Muscle layer of colon (tissue), 2 donors: Measurements from ENCODE around the gene WNT3A.

Experiments
- H3K27ac ChIP-seq: one replicate; pipeline ENCODE4 v1.7.0; 2013; ENCODE audit warnings: low read depth, mild to moderate bottlenecking, low read length, moderate library complexity
- H3K27me3 ChIP-seq, 2 donors: one replicate each; pipeline ENCODE4 v1.7.0; 2013; ENCODE audit warnings: low read length in 2 of 2, mild to moderate bottlenecking in 2 of 2; ENCODE audit not compliant: insufficient read depth in 2 of 2, control insufficient read depth in 1 of 2
- H3K36me3 ChIP-seq: one replicate; pipeline ENCODE4 v1.7.0; 2013; ENCODE audit warnings: mild to moderate bottlenecking, low read length; ENCODE audit not compliant: insufficient read depth
- H3K4me1 ChIP-seq: one replicate; pipeline ENCODE4 v1.7.0; 2013; ENCODE audit warnings: mild to moderate bottlenecking, low read length; ENCODE audit not compliant: insufficient read depth
- H3K4me3 ChIP-seq, 2 donors: one replicate each; pipeline ENCODE4 v1.7.0; 2013; ENCODE audit warnings: low read length in 2 of 2, low read depth in 1 of 2, mild to moderate bottlenecking in 1 of 2, moderate library complexity in 1 of 2
- H3K9ac ChIP-seq: one replicate; pipeline ENCODE4 v1.7.0; 2013; ENCODE audit warnings: low read length
- H3K9me3 ChIP-seq: one replicate; pipeline ENCODE4 v1.7.0; 2013; ENCODE audit warnings: mild to moderate bottlenecking, low read length
- donor health status: abdominal sarcoma.
- donor health status: Adenocarcinoma of cecum.

Gene WNT3A

GRCh38 chr1:228029281-228029680, 22.5 kb downstream of the WNT3A start:
- no peak overlapping the region for H3K9ac ChIP-seq
- no peaks in the 10 kb centered on the region for H3K4me1 ChIP-seq
- no peaks in the 10 kb centered on the region for H3K27me3 ChIP-seq
- H3K9me3 ChIP-seq = no peaks in the 10 kb centered on the region
- no peak overlapping the region for H3K4me3 ChIP-seq
- H3K36me3 ChIP-seq = no peaks in the 10 kb centered on the region
- no peak overlapping the region for H3K27ac ChIP-seq

GRCh38 chr1:228030451-228031201, 23.8 kb downstream of the WNT3A start:
- Histone ChIP-seq H3K4me3 (no peak overlapping the region), H3K9me3 (no peaks in the 10 kb centered on the region), H3K4me1 (no peaks in the 10 kb centered on the region), H3K9ac (no peak overlapping the region), H3K27ac (no peak overlapping the region), H3K27me3 (no peaks in the 10 kb centered on the region), H3K36me3 (no peaks in the 10 kb centered on the region)

DNA sequence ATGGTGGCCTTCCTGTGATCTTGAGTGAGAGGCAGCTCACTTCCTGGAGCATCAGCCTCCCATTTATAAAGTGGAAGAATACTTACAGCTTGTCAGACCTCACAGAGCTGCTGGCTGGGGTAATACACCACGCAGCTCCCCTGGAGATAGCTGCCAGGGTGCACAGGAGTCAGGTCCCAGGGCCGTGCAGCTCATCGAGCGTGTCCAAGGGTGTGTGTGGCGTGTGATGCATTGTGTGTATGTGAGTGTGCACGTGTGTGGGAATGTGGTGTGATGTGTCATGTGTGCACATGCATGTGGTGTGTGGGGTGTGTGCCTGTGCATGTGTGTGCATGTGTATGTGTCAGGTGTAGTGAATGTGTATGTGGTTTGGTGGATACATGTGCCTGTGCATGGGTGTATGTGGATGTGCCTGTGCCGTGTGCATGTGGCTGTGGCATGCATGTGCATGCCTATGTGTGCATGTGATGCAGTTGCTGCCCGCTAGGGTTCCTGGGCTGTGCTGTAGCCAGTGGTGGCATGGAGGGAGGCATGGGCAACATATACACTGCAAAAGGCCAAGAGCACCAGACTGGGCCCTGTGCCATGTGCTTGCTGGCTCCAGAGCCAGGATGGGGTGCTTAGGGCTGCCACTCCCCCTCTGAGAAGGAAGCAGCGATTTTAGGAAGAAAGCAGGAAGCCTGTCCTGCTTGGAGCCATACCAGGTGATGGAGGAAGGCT, 24.6 kb downstream of the WNT3A start:
- Histone ChIP-seq H3K27me3 (peaks cover 0 to 4% of the 10 kb centered on the region in 2 donors), H3K36me3 (no peaks in the 10 kb centered on the region), H3K9ac (no peak overlapping the region), H3K4me3 (no peak overlapping the region), H3K27ac (no peak overlapping the region), H3K4me1 (no peaks in the 10 kb centered on the region), H3K9me3 (no peaks in the 10 kb centered on the region)

GRCh38 chr1:228032041-228032440, 25.2 kb downstream of the WNT3A start:
- Histone ChIP-seq H3K9me3 (no peaks in the 10 kb centered on the region), H3K4me1 (no peaks in the 10 kb centered on the region), H3K4me3 (no peak overlapping the region), H3K27ac (no peak overlapping the region), H3K9ac (no peak overlapping the region), H3K36me3 (no peaks in the 10 kb centered on the region), H3K27me3 (peaks cover 0 to 10% of the 10 kb centered on the region in 2 donors)

- Histone ChIP-seq H3K36me3 (no peaks in the 10 kb centered on the region), H3K9me3 (no peaks in the 10 kb centered on the region), H3K4me1 (no peaks in the 10 kb centered on the region), H3K9ac (no peak overlapping the region), H3K4me3 (no peak overlapping the region), H3K27ac (no peak overlapping the region), H3K27me3 (peaks cover 0 to 21% of the 10 kb centered on the region in 2 donors)
Measured at GRCh38 chr1:228033376-228033775, 26.6 kb downstream of the WNT3A start.

DNA sequence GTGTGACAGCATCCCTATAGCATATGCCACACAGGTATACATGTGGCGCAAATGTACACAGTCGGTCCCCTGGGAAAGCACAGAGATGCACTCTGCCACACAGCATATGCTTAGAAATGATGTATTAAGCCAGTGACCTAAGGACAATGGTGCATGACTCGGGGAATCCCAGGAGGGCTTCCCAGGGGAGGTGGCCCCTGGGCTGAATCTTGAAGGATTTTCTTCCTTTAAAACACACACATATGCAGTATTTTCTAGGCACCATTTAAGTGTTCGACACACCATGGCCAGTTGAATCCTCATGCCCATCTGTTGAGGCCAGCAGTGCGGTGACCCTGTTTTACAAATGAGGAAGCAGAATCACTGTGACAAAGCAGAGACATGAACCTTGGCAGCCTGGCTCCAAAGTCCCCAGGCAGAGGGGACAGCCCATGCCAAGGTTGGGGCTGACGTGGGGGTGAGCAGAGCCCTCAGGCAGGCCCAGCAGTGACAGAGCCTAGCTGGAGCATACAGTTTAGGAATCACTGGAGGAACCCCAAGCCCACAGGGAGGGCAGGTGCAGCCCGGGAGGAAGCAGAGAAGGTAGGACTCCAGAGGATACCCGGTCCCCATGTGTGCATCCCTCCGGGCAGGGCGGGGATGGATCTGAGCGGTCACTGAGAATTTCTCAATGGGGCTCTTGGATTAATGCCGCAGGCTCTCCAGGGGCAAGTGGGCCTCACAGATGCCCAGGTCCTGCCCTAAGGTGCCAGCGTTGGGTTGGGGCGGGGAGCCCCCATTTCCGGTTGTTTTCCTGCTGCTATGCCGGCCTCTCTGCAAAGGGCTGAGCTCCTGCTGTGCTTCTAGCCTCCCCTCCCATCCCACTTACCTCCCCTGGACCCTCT, 28.4 kb downstream of the WNT3A start:
- no peaks in the 10 kb centered on the region for H3K36me3 ChIP-seq
- H3K4me3 ChIP-seq = no peak overlapping the region
- peaks cover 0 to 37% of the 10 kb centered on the region in 2 donors for H3K27me3 ChIP-seq

GRCh38 chr1:228035844-228036243, 29.0 kb downstream of the WNT3A start:
- Histone ChIP-seq H3K4me3 (no peak overlapping the region), H3K4me1 (no peaks in the 10 kb centered on the region), H3K27me3 (peaks cover 0 to 37% of the 10 kb centered on the region in 2 donors), H3K9me3 (no peaks in the 10 kb centered on the region), H3K36me3 (no peaks in the 10 kb centered on the region), H3K9ac (no peak overlapping the region), H3K27ac (no peak overlapping the region)

More for the DNA sequence above, 28.4 kb downstream of the WNT3A start:
- no peak overlapping the region for H3K9ac ChIP-seq
- no peaks in the 10 kb centered on the region for H3K4me1 ChIP-seq
- no peaks in the 10 kb centered on the region for H3K9me3 ChIP-seq
- H3K27ac ChIP-seq = no peak overlapping the region

- no peaks in the 10 kb centered on the region for H3K9me3 ChIP-seq
- H3K27me3 ChIP-seq = peaks cover 0 to 37% of the 10 kb centered on the region in 2 donors
- no peaks in the 10 kb centered on the region for H3K4me1 ChIP-seq
- no peak overlapping the region for H3K9ac ChIP-seq
- no peak overlapping the region for H3K27ac ChIP-seq
- H3K36me3 ChIP-seq = no peaks in the 10 kb centered on the region
- H3K4me3 ChIP-seq = no peak overlapping the region
Measured at GRCh38 chr1:228036701-228037231, 30.0 kb downstream of the WNT3A start.

DNA sequence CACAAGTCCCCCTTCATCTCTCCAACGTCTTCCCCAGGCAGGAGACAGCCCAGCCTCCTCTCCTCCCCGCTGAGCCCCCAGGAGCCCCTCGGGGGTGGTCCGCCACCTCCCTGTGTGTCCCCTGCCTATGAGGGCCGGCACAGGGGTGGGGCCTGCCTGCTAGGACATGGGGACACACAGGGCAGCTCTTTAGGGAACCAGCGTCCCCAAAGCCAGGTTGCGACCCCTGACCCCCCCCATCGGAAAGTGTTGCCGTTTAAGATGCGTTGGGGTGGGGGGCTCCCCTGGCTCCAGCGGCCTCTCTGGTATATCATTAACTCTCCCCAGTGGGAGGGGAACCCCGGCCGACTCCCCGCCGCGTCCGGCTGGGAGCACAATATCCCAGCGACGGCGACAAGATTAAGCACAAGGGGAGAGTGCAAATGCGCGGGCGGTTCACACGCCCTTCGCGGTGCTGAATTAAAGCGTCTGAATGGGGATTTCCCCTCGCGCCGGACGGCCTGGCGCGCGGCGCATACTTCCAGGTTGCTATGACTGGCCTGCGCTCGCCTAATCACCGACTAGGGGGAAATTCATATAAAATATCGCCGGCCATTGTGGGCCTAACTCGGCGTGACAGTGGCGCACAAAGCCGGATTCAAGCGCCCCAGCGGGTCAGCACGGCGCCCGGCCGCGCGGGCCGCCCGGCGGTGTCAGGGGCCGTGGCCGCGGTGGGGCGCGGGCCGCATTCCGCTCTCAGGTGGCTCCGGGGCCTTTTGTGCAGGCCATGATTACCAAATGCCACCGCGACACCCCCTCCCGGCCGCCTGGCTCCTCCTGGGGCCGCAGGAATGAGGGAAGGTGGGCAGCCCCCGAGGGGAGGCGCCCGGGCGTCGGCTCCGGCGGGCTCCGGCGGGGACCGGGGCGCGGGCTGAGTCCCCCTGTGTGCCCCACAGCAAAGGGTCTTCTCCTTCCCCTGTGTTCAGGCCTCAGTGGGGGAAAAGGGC, 30.9 kb downstream of the WNT3A start:
- Histone ChIP-seq H3K9ac (no peak overlapping the region), H3K9me3 (no peaks in the 10 kb centered on the region), H3K27me3 (peaks cover 0 to 37% of the 10 kb centered on the region in 2 donors), H3K36me3 (no peaks in the 10 kb centered on the region), H3K4me1 (no peaks in the 10 kb centered on the region), H3K27ac (no peak overlapping the region), H3K4me3 (peak overlapping the region in 1 of 2 donors; percentile 32)

- Histone ChIP-seq H3K9ac (no peak overlapping the region), H3K36me3 (no peaks in the 10 kb centered on the region), H3K4me1 (no peaks in the 10 kb centered on the region), H3K4me3 (no peak overlapping the region), H3K27ac (no peak overlapping the region), H3K27me3 (peaks cover 0 to 37% of the 10 kb centered on the region in 2 donors), H3K9me3 (no peaks in the 10 kb centered on the region)
Measured at GRCh38 chr1:228038387-228039005, 31.7 kb downstream of the WNT3A start.
